HG03442 (cell line): ENCODE measurements around the gene ASIC1.
A peak's percentile ranks its signal among the peaks of the same experiment; 100 is the strongest.

Experiments used
- ATAC-seq: cut with Tn5 transposase; IDR thresholded peaks from one replicate; pipeline ENCODE4 v1.9.1; 2021; ENCODE audit warnings: mild to moderate bottlenecking, moderate library complexity; ENCODE audit not compliant: unreplicated experiment

Gene ASIC1

DNA sequence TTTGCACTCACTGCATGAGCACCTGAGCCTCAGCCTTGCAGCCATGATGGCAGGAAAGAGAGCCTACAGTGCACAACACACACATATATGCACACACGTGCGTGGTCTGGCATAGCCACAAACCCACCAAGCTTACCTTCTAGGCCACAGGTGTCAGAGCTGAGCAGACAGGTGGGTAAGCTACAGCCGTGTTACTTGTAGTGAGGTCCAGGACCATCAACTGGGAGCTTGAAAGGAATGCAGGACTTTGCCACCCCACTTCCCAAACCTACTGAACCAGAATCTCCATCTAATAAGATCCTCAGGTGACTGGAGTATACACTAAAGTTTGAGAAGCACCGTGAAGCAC is 2.7 kb downstream of the ASIC1 start:
- ATAC-seq: no peak

DNA sequence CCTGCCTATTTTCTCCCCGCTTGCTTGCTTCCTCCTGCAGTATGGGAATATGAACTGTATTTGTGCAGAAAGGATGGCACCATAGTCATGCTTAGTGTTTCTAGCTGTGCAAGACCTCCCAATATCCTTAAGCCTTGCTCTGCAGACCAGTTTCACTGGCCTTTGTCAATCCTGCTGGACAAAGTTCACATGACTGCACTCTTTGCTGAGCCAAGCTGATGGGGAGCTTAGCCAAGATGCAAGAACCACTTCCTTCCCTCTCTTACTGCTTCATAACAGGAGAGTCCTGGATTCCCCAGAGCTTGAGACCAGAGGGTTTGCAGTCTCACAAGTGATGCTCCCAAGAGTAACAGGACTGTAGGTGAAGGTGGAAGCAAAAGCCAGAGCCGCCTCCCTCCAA is 3.8 kb downstream of the ASIC1 start:
- ATAC-seq: no peak

DNA sequence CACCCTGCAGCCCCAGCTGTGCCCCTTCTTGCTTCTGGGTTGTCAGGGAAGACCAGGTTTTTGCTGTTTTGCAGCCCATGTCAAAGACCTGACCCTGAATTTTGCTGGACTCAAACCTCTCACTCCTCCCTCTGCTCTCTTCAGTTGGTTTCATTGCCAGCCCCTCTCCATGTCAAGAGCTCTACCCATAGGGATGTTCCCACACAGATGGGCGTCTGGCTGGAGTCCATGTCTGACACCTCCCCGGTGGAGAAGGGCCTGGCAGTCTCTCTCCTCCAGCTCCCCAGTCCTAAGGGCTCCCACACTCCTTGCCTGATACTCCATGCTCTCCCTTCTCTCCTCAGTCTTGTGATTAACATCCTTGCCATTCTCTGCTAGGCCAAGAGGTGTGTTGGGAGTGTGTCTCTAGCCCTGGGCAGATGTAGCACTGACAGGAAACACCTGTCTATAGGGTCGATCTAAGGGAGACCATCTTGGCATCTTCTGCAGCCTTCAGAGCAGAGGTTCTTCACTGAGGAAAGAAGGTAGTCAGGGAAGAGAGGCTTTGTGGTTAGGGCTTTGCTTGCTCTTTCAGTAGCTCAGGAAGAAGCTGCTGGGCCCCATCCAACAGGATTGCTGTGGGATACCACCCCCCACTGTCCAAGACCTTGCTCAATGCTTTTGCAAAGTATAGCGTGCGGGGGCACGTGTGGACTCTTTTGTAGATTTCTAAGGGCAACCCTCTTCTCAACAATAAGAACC is 4.7 kb downstream of the ASIC1 start:
- ATAC-seq: no peak

DNA sequence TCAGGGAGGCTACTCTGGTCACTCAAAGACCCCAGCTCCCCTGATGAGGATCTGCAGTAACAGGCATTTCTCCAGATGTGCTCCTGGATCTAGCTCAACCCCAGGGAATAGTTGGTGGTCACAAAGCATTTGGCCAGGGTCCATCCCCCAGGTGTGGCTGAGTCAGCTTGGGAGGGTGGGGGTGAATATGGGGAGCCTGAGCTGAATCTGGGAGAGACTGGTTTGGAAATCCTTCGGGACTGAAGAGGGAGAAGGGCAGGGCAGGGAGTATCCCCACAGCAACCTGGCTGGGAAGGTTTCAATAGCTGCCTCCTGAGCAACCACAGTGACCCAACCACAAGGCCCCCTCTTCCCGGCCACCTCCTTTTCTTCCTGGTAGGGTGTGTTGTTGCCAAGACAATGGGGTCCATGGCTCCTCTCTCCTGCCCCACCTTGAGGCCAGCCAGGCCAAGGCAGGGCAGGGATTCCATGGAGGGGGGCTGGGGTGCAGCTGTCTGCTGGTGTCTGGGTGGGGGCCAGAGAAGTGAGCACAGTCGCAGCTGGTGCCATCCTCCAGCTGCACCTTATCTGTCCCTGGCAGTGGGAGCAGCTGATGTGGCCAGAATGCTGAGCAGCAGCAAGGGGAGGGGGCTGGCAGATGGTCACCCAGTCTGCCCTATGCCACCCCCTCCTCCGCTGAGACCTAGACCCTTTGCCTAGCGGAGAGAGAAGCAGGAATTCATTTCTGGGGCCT is 5.5 kb downstream of the ASIC1 start:
- ATAC-seq: no peak

DNA sequence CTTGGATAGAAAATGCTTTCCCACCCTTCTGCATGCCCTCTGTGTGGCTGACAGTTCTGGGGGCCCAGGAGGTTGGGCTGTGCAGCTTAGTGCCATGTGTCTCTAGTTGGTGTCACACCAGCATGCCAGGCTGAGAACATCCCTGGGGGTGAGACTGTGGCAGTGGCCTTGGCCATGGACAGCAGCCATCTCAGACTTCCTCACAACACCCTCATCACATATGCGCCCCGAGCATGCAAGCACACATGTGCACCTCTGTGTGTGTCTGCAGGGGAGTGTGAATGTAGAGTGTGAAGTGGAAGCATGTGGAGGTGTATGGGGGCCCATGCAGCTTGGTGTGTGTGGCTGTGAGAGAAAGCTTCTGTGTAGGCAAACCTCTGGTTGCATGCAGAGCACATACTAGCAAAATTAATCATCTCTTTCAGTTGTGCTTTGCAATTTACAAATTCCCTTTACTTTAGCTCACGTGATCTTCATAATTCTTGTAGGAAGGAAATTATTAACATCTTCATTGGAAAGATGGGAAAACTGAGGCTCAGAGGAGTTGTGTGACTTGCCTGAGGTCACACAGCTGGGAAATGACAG is 8.4 kb downstream of the ASIC1 start:
- ATAC-seq: no peak

DNA sequence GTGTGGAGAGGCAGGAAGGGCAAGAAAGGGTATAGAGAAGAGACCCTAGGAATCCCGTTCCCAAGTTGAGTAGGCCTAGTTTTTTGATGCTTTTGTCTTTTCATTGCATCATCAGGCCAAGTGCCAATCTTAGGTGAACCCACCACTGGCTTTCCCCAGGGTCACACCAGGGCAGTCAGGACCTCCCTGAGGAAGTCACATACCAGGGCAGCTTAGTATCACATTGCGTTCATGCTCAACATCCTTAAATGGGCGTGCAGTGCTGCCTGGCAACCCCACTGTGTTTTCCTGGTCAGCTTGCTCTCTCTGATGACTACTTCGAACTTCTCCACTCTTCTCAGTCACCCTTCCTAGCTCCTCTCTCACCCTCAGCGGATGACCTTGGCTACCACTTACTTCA is 9.0 kb downstream of the ASIC1 start:
- ATAC-seq: no peak

DNA sequence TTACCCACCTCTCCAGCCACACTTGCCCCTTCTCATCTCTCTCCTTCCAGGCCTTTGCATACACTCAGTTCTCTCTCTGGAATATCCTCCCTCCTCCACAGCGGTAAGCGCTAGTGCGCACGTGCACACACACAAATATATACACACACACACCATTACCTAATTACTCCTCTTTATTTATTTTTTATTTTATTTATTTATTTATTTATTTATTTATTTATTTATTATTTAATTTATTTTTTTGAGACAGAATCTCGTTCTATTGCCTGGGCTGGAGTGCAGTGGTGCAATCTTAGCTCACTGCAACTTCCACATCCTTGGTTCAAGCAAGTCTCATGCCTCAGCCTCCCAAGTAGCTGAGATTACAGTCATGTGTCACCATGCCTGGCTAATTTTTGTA is 11.7 kb downstream of the ASIC1 start:
- ATAC-seq: no peak

DNA sequence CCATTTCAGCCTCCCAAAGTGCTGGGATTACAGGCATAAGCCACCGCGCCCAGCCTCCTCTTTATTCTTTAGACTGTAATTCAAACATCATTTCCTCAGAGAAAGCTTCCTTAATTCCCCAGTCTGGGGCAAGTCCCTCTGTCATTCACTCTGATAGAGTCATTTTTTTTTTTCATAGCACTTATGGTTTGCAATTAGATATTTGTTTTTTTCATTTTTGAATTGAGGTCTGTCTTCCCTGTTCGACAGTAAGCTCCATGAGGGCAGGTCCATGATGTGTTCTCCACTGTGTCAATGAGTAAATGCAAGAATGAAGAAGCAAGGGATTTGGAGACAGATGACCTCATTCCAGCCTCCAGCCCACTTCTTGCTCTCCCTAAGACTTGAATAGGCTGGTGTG is 12.1 kb downstream of the ASIC1 start:
- no peak for ATAC-seq

DNA sequence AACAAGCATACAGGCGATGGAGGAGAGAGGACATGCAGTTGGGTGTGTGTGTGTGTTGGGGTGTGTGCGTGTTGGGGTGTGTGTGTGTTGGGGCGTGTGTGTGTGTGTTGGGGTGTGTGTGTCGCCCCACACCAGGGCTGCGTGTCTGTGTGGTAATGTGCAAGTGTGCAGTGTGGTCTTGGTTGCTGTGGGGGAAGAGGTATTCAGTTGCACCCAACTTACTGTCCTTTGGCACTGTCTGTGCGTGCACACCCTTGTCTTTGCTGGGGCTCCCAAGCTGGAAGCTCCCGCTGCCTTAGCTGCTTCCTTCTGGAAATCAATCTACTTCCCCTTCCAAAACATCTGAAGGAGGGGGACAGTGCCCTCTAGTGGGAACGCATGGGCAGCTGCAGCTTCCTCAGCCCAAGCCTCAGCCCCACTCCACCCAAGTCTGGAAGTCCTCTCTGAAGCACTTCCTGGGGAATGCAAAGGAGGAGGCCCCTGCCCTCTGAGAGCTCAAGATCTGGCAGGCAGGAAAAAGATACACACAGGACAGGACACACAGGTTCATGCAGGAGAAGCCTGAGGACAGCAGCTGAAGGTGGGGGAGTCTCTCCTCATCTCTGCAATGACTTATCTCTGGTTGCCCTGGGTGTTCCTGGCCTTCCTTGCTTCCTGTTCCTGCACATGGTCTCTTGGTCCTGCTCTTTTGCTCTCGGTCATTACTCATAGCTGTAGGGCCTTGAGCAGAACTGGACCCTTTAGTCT is 13.1 kb downstream of the ASIC1 start:
- no peak for ATAC-seq

DNA sequence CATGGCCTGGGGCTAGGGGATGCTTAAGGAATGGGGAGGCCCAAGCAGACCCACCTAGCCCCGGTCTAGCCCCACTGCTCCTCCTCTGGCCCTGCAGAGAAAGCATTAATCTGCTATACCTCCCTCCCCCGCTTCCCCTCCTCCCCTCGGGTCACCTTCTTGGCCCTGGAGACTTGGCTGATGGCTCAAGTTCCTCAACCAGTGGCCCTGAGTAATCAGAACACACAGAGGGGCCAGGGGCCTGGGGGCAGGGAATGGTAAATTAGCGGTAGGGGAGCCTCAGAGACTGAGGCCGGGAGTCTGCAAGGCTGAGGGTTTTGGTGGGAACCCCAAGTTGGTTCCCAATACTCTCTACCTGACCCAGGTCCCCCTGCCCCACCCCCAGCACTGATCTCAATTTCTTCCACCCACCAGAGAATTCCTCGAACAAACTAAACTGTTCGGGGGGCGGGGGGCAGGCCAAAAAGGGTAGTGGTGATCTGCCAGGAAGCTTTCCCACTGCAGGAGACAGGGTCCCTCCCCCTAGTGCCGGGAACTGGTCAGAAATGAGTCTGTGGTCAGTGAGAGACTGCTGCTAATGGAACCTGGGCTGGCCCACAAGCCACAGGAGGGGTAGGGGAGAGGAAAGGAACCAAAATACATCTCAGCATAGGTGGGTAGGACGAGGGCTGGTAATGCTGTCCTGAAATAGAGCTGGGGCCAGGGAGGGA is 15.0 kb downstream of the ASIC1 start:
- no peak for ATAC-seq

DNA sequence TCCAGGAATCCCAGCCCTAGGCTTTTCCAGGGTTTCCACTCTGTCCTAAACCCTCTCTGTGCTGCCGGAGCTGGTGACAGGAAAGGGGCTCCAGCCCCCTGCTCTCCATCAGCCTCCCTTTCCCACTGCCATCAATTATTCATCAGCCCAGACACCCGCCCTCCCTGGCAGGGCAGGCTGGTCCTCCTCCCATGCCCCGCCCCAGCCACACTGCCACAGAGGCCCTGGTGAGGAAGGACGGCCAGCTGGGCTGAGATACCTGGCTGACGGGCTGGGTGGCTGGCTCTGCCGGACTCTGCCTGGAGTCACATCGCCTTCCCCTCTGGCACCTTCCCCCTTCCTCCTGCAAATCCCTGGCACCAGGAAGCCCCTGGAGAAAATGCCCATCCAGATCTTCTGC is 15.8 kb downstream of the ASIC1 start:
- no peak for ATAC-seq

DNA sequence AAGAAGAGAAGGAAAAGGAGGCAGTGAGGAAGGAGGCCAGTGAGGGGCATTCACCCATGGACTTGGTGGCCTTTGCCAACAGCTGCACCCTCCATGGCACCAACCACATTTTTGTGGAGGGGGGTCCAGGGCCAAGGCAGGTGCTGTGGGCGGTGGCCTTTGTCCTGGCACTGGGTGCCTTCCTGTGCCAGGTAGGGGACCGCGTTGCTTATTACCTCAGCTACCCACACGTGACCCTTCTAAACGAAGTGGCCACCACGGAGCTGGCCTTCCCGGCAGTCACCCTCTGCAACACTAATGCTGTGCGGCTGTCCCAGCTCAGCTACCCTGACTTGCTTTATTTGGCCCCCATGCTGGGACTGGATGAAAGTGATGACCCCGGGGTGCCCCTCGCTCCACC is 16.3 kb downstream of the ASIC1 start:
- ATAC-seq: no peak

DNA sequence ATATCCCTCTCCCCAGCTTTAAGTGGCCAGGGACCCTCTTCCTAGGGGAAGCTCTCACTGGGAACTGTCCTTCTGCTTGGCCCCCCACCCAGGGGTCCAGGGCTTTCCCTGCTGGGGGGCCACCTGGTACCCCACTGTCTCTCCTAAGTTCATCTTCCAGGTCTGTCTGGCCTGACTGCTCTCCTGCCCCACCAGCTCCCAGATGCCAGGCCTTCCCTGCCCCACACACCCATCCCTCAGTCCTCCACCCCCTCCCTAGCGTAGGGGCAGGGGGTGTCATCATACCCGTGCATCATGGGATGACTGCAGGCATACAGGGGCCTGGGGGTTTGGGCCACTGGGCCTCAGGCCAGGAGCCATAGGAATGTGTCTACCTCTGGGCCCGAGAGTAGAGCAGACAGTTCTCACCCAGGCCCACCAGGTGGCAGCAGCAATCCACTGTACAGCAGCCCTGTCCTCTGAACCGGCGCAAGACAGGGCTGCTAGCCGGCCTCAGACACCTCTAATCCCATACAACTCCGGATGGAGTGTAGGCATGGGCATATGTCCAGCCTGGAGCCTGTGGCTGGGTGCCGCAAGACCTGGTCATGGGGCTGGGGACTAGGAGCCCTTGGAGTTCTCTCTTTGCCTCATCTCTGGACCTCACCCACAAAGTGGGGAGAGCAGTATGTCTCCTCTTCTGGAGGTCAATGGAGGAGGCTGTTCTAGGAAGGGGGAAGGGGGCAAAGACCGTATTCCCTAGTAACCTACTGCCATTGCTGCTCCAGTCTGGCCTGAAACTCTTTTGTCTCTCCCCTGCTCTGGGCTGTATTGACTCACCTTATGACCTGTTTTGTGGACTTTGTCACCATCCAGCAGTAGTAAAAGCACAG is 17.8 kb downstream of the ASIC1 start:
- peak; percentile 87 for ATAC-seq

DNA sequence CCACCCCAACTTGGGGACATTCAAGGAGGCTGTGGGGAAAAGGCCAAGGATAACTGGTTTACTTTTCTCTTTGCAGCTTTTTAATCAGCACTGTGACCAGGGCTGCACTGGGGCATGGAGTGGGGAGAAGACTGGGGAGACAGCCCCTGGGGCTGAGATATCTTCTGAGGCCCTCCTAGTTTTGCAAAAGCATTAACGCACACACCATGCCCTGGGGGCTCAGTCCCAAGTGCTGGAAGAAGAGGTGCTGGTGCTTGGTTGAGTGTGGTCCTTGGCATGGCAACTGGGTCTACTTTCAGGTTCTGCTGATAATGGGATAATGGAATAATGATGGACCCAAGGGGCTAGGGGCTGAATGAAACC is 18.4 kb downstream of the ASIC1 start:
- no peak for ATAC-seq

DNA sequence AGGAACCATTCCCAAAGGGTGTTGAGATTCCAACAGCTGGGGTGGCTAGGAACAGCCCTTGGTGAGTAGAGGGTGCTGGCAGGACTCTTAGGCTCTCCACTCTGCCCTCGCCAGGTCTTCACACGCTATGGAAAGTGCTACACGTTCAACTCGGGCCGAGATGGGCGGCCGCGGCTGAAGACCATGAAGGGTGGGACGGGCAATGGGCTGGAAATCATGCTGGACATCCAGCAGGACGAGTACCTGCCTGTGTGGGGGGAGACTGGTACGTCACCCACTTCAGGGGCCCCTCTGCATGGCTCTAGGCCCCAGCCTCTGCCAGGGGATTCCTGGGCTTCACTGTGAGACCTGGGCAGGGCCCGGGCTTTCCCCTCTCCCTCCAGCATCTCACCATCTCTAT is 19.7 kb downstream of the ASIC1 start:
- no peak for ATAC-seq

DNA sequence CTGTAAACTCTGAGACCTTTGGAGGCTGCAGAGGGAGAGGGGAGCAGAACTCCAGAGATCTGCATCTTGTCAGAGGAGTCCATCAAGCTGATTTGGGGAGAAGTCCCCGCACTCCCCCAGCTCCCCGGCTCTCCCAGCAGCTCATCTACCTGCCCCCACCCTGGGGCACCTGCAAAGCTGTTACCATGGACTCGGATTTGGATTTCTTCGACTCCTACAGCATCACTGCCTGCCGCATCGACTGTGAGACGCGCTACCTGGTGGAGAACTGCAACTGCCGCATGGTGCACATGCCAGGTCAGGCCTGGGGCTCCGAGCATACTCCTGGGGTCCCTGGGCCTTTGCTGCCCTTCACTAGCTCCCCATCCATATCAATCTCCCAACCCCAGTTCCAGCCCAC is 20.9 kb downstream of the ASIC1 start:
- no peak for ATAC-seq

DNA sequence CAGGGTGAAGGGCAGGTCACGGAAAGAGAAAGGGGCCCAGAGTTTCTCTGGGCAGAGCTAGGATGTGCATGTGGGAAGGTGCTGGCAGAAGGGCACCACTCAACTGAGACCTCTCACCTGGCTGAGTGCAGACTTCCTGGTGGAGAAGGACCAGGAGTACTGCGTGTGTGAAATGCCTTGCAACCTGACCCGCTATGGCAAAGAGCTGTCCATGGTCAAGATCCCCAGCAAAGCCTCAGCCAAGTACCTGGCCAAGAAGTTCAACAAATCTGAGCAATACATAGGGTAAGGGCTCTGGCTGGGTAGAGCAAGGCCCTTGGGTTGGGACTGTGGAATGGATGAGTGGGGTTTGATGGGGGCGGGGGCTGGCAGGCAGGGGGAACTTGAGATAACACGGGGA is 22.4 kb downstream of the ASIC1 start:
- no peak for ATAC-seq

DNA sequence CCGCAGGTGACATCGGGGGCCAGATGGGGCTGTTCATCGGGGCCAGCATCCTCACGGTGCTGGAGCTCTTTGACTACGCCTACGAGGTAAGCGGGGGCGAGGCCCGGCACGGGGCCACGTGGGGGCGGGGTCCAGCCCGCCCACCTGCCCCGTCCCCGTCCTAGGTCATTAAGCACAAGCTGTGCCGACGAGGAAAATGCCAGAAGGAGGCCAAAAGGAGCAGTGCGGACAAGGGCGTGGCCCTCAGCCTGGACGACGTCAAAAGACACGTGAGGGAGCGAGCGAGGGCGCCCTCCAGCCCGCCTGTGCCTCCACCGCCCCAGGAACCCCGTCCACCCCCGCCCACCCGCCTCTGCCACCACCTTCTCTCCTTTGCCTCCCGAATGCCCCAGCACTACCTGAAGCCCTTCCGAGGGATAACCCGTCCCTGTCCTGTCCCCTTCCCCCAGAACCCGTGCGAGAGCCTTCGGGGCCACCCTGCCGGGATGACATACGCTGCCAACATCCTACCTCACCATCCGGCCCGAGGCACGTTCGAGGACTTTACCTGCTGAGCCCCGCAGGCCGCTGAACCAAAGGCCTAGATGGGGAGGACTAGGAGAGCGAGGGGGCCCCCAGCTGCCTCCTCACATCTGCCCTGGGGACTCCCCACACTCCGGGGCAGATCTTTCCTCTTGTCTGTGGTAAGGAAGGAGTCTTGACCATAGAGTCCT is 23.9 kb downstream of the ASIC1 start:
- ATAC-seq: no peak

DNA sequence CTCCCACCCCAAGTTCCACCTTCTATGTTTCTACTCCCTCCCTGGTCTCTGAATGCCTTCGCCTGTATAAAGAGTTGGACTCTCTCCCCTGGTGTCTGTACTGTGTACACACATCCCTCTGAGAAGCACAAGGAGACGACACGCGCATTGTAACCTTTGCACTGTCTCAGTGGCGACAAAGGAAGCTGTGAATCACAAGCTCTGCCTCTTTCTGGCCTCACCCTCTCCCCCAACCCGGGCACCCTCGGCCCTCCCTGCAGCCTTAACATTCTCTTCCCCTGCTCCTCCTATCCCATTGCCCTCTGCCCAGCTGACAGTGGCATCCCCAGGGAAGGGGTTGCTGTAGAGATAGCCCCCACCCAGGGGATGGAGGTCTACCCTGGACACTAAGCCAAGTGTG is 25.2 kb downstream of the ASIC1 start:
- ATAC-seq: no peak

DNA sequence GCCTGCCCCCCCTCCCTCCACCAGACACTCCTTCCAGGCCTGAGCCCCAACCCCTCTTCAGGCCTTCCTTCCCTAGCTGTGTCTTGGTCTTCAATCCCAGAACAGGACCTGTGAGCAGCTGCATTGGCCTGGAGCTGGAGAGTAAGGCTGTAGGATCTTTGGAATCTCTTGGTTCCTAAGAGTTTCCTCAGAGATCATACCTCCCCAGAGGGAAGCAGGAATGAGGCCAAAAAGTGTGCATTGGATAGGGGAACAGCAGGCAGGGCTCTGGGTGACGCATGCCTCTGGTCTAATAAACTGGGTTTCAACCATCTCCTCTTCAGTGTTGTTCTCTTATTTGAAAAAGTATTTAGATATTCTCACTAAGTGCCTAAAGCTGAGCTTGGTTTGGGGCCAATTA is 25.9 kb downstream of the ASIC1 start:
- no peak for ATAC-seq
